HG03457 (cell line): ENCODE measurements around the gene UTS2R.
"Not testable (repeated sequence)": the region's sequence is repeated elsewhere in the genome, so short reads cannot be mapped to it uniquely, and the experiment has no call there.

Experiments used
- ATAC-seq: cut with Tn5 transposase; IDR thresholded peaks from one replicate; pipeline ENCODE4 v1.9.1; 2021; ENCODE audit warnings: moderate number of reproducible peaks; ENCODE audit not compliant: unreplicated experiment

UTS2R gene

GRCh38 chr17:82334204-82334621 lies 37.4 kb upstream of the UTS2R start:
- no peak for ATAC-seq

GRCh38 chr17:82334622-82335394 lies 36.8 kb upstream of the UTS2R start:
- ATAC-seq, result no peak

- ATAC-seq, result no peak
Observed at GRCh38 chr17:82338858-82339633, 32.5 kb upstream of the UTS2R start.

GRCh38 chr17:82339634-82340580 lies 31.7 kb upstream of the UTS2R start:
- no peak for ATAC-seq

GRCh38 chr17:82342361-82343079 lies 29.0 kb upstream of the UTS2R start:
- no peak for ATAC-seq

- ATAC-seq, result no peak
Observed at GRCh38 chr17:82343560-82343959, 28.0 kb upstream of the UTS2R start.

- ATAC-seq, result no peak
Observed at GRCh38 chr17:82344175-82344907, 27.2 kb upstream of the UTS2R start.

- no peak for ATAC-seq
Observed at GRCh38 chr17:82345151-82345976, 26.2 kb upstream of the UTS2R start.

- no peak for ATAC-seq
Observed at GRCh38 chr17:82346342-82347300, 24.9 kb upstream of the UTS2R start.

- not testable (repeated sequence) for ATAC-seq
Observed at GRCh38 chr17:82347994-82348393, 23.6 kb upstream of the UTS2R start.

- no peak for ATAC-seq
Observed at GRCh38 chr17:82348434-82348833, 23.1 kb upstream of the UTS2R start.

- no peak for ATAC-seq
Observed at GRCh38 chr17:82348866-82349265, 22.7 kb upstream of the UTS2R start.

GRCh38 chr17:82349287-82349701 lies 22.3 kb upstream of the UTS2R start:
- no peak for ATAC-seq

GRCh38 chr17:82350182-82351030 lies 21.2 kb upstream of the UTS2R start:
- no peak for ATAC-seq

GRCh38 chr17:82351254-82351712 lies 20.3 kb upstream of the UTS2R start:
- ATAC-seq, result no peak

- no peak for ATAC-seq
Observed at GRCh38 chr17:82351713-82352488, 19.7 kb upstream of the UTS2R start.
